Measurements from ENCODE around the gene WNT6.

GRCh38 chr2:218894880-218895157 lies 35.2 kb downstream of the WNT6 start:
- TF ChIP-seq, protein P1, sequence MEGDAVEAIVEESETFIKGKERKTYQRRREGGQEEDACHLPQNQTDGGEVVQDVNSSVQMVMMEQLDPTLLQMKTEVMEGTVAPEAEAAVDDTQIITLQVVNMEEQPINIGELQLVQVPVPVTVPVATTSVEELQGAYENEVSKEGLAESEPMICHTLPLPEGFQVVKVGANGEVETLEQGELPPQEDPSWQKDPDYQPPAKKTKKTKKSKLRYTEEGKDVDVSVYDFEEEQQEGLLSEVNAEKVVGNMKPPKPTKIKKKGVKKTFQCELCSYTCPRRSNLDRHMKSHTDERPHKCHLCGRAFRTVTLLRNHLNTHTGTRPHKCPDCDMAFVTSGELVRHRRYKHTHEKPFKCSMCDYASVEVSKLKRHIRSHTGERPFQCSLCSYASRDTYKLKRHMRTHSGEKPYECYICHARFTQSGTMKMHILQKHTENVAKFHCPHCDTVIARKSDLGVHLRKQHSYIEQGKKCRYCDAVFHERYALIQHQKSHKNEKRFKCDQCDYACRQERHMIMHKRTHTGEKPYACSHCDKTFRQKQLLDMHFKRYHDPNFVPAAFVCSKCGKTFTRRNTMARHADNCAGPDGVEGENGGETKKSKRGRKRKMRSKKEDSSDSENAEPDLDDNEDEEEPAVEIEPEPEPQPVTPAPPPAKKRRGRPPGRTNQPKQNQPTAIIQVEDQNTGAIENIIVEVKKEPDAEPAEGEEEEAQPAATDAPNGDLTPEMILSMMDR (IDR thresholded peaks at IDR 0.05 in 4 of 5, conservative IDR thresholded peaks at IDR 0.05 in 1 of 5): no peak
- no peak for TF ChIP-seq POLR2A (IDR thresholded peaks at IDR 0.05)

Data from gastrocnemius medialis (tissue), 4 donors.